ENCODE results near the gene SH3PXD2B. TPM values are rescaled to one million over a fixed set of nuclear protein-coding genes. Genes with fewer than 3 reads are reported as not detected.
"Not testable (repeated sequence)": the region's sequence is repeated elsewhere in the genome, so short reads cannot be mapped to it uniquely, and the experiment has no call there.

Gene SH3PXD2B
- total RNA-seq, 1 donor from 2014 or later, result 12.0 TPM

- H3K27me3 ChIP-seq (ENCODE audit: control insufficient read depth in 3 of 3, insufficient read depth in 3 of 3, low read length in 3 of 3), result no peaks in the 10 kb centered on the region
- no peak overlapping the region for H3K9ac ChIP-seq (ENCODE audit: low read depth in 1 of 3, low read length in 3 of 3)
- peaks cover 37 to 44% (median 38%) of the 10 kb centered on the region in 3 donors for H3K4me1 ChIP-seq (ENCODE audit: control insufficient read depth in 3 of 3, insufficient read depth in 3 of 3, low read length in 3 of 3)
- peak overlapping the region; percentile 79 for H3K27ac ChIP-seq (ENCODE audit: low read depth, low read length)
- H3K4me3 ChIP-seq (ENCODE audit: low read length in 3 of 3), result no peak overlapping the region
- no peaks in the 10 kb centered on the region for H3K9me3 ChIP-seq (ENCODE audit: control insufficient read depth in 3 of 3, low read length in 3 of 3)
- H3K36me3 ChIP-seq (ENCODE audit: control insufficient read depth in 3 of 3, insufficient read depth in 3 of 3, low read length in 3 of 3), result no peaks in the 10 kb centered on the region
These were observed 40.6 kb downstream of the SH3PXD2B start for GRCh38 chr5:172413601-172414171.

- H3K36me3 ChIP-seq (ENCODE audit: control insufficient read depth in 3 of 3, insufficient read depth in 3 of 3, low read length in 3 of 3), result no peaks in the 10 kb centered on the region
- no peak overlapping the region for H3K9ac ChIP-seq (ENCODE audit: low read depth in 1 of 3, low read length in 3 of 3)
- no peak overlapping the region for H3K4me3 ChIP-seq (ENCODE audit: low read length in 3 of 3)
- H3K9me3 ChIP-seq (ENCODE audit: control insufficient read depth in 3 of 3, low read length in 3 of 3), result no peaks in the 10 kb centered on the region
- H3K4me1 ChIP-seq (ENCODE audit: control insufficient read depth in 3 of 3, insufficient read depth in 3 of 3, low read length in 3 of 3), result peaks cover 28 to 35% (median 31%) of the 10 kb centered on the region in 3 donors
- H3K27me3 ChIP-seq (ENCODE audit: control insufficient read depth in 3 of 3, insufficient read depth in 3 of 3, low read length in 3 of 3), result no peaks in the 10 kb centered on the region
- peak overlapping the region; percentile 79 for H3K27ac ChIP-seq (ENCODE audit: low read depth, low read length)
These were observed 41.5 kb downstream of the SH3PXD2B start for GRCh38 chr5:172412724-172413286.

- Histone ChIP-seq H3K27me3 (ENCODE audit: control insufficient read depth in 3 of 3, insufficient read depth in 3 of 3, low read length in 3 of 3) (no peaks in the 10 kb centered on the region), H3K9ac (ENCODE audit: low read depth in 1 of 3, low read length in 3 of 3) (no peak overlapping the region), H3K4me1 (ENCODE audit: control insufficient read depth in 3 of 3, insufficient read depth in 3 of 3, low read length in 3 of 3) (peaks cover 29 to 35% (median 29%) of the 10 kb centered on the region in 3 donors), H3K9me3 (ENCODE audit: control insufficient read depth in 3 of 3, low read length in 3 of 3) (no peaks in the 10 kb centered on the region), H3K36me3 (ENCODE audit: control insufficient read depth in 3 of 3, insufficient read depth in 3 of 3, low read length in 3 of 3) (no peaks in the 10 kb centered on the region), H3K27ac (ENCODE audit: low read depth, low read length) (peak overlapping the region; percentile 79), H3K4me3 (ENCODE audit: low read length in 3 of 3) (no peak overlapping the region)
These were observed 42.7 kb downstream of the SH3PXD2B start for GRCh38 chr5:172411484-172412072.

GRCh38 chr5:172410662-172411483 lies 43.5 kb downstream of the SH3PXD2B start:
- Histone ChIP-seq H3K4me3 (ENCODE audit: low read length in 3 of 3) (no peak overlapping the region), H3K4me1 (ENCODE audit: control insufficient read depth in 3 of 3, insufficient read depth in 3 of 3, low read length in 3 of 3) (peaks cover 29 to 35% (median 29%) of the 10 kb centered on the region in 3 donors)

GRCh38 chr5:172410160-172410559 lies 44.2 kb downstream of the SH3PXD2B start:
- Histone ChIP-seq H3K36me3 (ENCODE audit: control insufficient read depth in 3 of 3, insufficient read depth in 3 of 3, low read length in 3 of 3) (no peaks in the 10 kb centered on the region), H3K4me3 (ENCODE audit: low read length in 3 of 3) (no peak overlapping the region), H3K27ac (ENCODE audit: low read depth, low read length) (no peak overlapping the region), H3K9ac (ENCODE audit: low read depth in 1 of 3, low read length in 3 of 3) (no peak overlapping the region), H3K4me1 (ENCODE audit: control insufficient read depth in 3 of 3, insufficient read depth in 3 of 3, low read length in 3 of 3) (peaks cover 29 to 33% (median 29%) of the 10 kb centered on the region in 3 donors), H3K9me3 (ENCODE audit: control insufficient read depth in 3 of 3, low read length in 3 of 3) (no peaks in the 10 kb centered on the region), H3K27me3 (ENCODE audit: control insufficient read depth in 3 of 3, insufficient read depth in 3 of 3, low read length in 3 of 3) (no peaks in the 10 kb centered on the region)

More at GRCh38 chr5:172410662-172411483, 43.5 kb downstream of the SH3PXD2B start:
- no peaks in the 10 kb centered on the region for H3K9me3 ChIP-seq (ENCODE audit: control insufficient read depth in 3 of 3, low read length in 3 of 3)
- H3K36me3 ChIP-seq (ENCODE audit: control insufficient read depth in 3 of 3, insufficient read depth in 3 of 3, low read length in 3 of 3), result no peaks in the 10 kb centered on the region
- no peaks in the 10 kb centered on the region for H3K27me3 ChIP-seq (ENCODE audit: control insufficient read depth in 3 of 3, insufficient read depth in 3 of 3, low read length in 3 of 3)
- no peak overlapping the region for H3K9ac ChIP-seq (ENCODE audit: low read depth in 1 of 3, low read length in 3 of 3)
- H3K27ac ChIP-seq (ENCODE audit: low read depth, low read length), result peak overlapping the region; percentile 79

- H3K4me3 ChIP-seq (ENCODE audit: low read length in 3 of 3); H3K27ac ChIP-seq (ENCODE audit: low read depth, low read length); H3K9ac ChIP-seq (ENCODE audit: low read depth in 1 of 3, low read length in 3 of 3); H3K27me3 ChIP-seq (ENCODE audit: control insufficient read depth in 3 of 3, insufficient read depth in 3 of 3, low read length in 3 of 3); H3K36me3 ChIP-seq (ENCODE audit: control insufficient read depth in 3 of 3, insufficient read depth in 3 of 3, low read length in 3 of 3); H3K9me3 ChIP-seq (ENCODE audit: control insufficient read depth in 3 of 3, low read length in 3 of 3): not testable (repeated sequence)
- peaks cover 22 to 26% (median 23%) of the 10 kb centered on the region in 3 donors for H3K4me1 ChIP-seq (ENCODE audit: control insufficient read depth in 3 of 3, insufficient read depth in 3 of 3, low read length in 3 of 3)
These were observed 44.8 kb downstream of the SH3PXD2B start for GRCh38 chr5:172409477-172409876.

- Histone ChIP-seq H3K27me3 (ENCODE audit: control insufficient read depth in 3 of 3, insufficient read depth in 3 of 3, low read length in 3 of 3) (no peaks in the 10 kb centered on the region), H3K9ac (ENCODE audit: low read depth in 1 of 3, low read length in 3 of 3) (no peak overlapping the region), H3K36me3 (ENCODE audit: control insufficient read depth in 3 of 3, insufficient read depth in 3 of 3, low read length in 3 of 3) (no peaks in the 10 kb centered on the region), H3K4me1 (ENCODE audit: control insufficient read depth in 3 of 3, insufficient read depth in 3 of 3, low read length in 3 of 3) (peaks cover 18 to 25% (median 24%) of the 10 kb centered on the region in 3 donors), H3K9me3 (ENCODE audit: control insufficient read depth in 3 of 3, low read length in 3 of 3) (no peaks in the 10 kb centered on the region), H3K27ac (ENCODE audit: low read depth, low read length) (peak overlapping the region; percentile 16), H3K4me3 (ENCODE audit: low read length in 3 of 3) (no peak overlapping the region)
These were observed 46.5 kb downstream of the SH3PXD2B start for GRCh38 chr5:172407822-172408221.

GRCh38 chr5:172407241-172407691 lies 47.1 kb downstream of the SH3PXD2B start:
- H3K9ac ChIP-seq (ENCODE audit: low read depth in 1 of 3, low read length in 3 of 3), result no peak overlapping the region
- H3K4me3 ChIP-seq (ENCODE audit: low read length in 3 of 3), result no peak overlapping the region
- no peaks in the 10 kb centered on the region for H3K9me3 ChIP-seq (ENCODE audit: control insufficient read depth in 3 of 3, low read length in 3 of 3)
- H3K27ac ChIP-seq (ENCODE audit: low read depth, low read length), result peak overlapping the region; percentile 19
- H3K36me3 ChIP-seq (ENCODE audit: control insufficient read depth in 3 of 3, insufficient read depth in 3 of 3, low read length in 3 of 3), result no peaks in the 10 kb centered on the region
- H3K27me3 ChIP-seq (ENCODE audit: control insufficient read depth in 3 of 3, insufficient read depth in 3 of 3, low read length in 3 of 3), result no peaks in the 10 kb centered on the region
- H3K4me1 ChIP-seq (ENCODE audit: control insufficient read depth in 3 of 3, insufficient read depth in 3 of 3, low read length in 3 of 3), result peaks cover 17 to 25% (median 23%) of the 10 kb centered on the region in 3 donors

- no peak overlapping the region for H3K27ac ChIP-seq (ENCODE audit: low read depth, low read length)
- H3K36me3 ChIP-seq (ENCODE audit: control insufficient read depth in 3 of 3, insufficient read depth in 3 of 3, low read length in 3 of 3), result no peaks in the 10 kb centered on the region
These were observed 48.9 kb downstream of the SH3PXD2B start for GRCh38 chr5:172405226-172406107.

More at GRCh38 chr5:172405226-172406107, 48.9 kb downstream of the SH3PXD2B start:
- Histone ChIP-seq H3K27me3 (ENCODE audit: control insufficient read depth in 3 of 3, insufficient read depth in 3 of 3, low read length in 3 of 3) (no peaks in the 10 kb centered on the region), H3K9ac (ENCODE audit: low read depth in 1 of 3, low read length in 3 of 3) (no peak overlapping the region), H3K4me1 (ENCODE audit: control insufficient read depth in 3 of 3, insufficient read depth in 3 of 3, low read length in 3 of 3) (peaks cover 15 to 21% (median 19%) of the 10 kb centered on the region in 3 donors), H3K9me3 (ENCODE audit: control insufficient read depth in 3 of 3, low read length in 3 of 3) (no peaks in the 10 kb centered on the region), H3K4me3 (ENCODE audit: low read length in 3 of 3) (no peak overlapping the region)
